Lower leg skin (tissue), 4 donors: ENCODE data around the gene DNAJC10. TPM values are rescaled to one million over a fixed set of nuclear protein-coding genes. Genes with fewer than 3 reads are reported as not detected.
"Not testable (repeated sequence)": the region's sequence is repeated elsewhere in the genome, so short reads cannot be mapped to it uniquely, and the experiment has no call there.

Experiments used
- DNase-seq, 2 donors: peaks; one replicate each; pipeline ENCODE4 v3.0.0-alpha.2; 2019; ENCODE audit warnings: low spot score in 2 of 2
- H3K4me3 ChIP-seq: fragments of 200-600 bp; sonication (generic); 2 replicates; pipeline ENCODE4 v1.5.1; 2017; ENCODE audit warnings: mild to moderate bottlenecking, low read depth; ENCODE audit not compliant: poor library complexity, severe bottlenecking
- CTCF ChIP-seq, 3 donors: fragments of 450-650 bp; IDR thresholded peaks; one replicate each; pipeline ENCODE4 v1.5.1; 2016; ENCODE audit warnings: antibody characterized with exemption in 3 of 3, mild to moderate bottlenecking in 3 of 3, moderate library complexity in 2 of 3
- POLR2A ChIP-seq, 2 donors: fragments of 450-650 bp; IDR thresholded peaks; one replicate each; pipeline ENCODE4 v1.6.1; 2016 to 2017; ENCODE audit warnings: antibody characterized with exemption in 2 of 2, mild to moderate bottlenecking in 1 of 2, moderate library complexity in 1 of 2
- WGBS, 2 donors: methylation state at CpG; one replicate each; pipeline ENCODE4 v1.1.5; 2018; 5-methylcytosine and 5-hydroxymethylcytosine counted together
- intact Hi-C: fragments of 100-400 bp; cut with DNase I; formaldehyde crosslinking; loops from one replicate; pipeline ENCODE4 v1.15.0; 2023; ENCODE audit warnings: low total_unique reads
- total RNA-seq, 4 donors: library from RNA; depleted of rRNA; stranded (reverse); fragments of >200 nt; gene quantifications; one replicate each; pipeline ENCODE4 v1.1.0, GENCODE V29; 2016

DNAJC10 gene
- total RNA-seq, 4 donors from 2014 or later: 13.3 to 29.2 (median 18.9) TPM

- no peak for DNase-seq
- intact Hi-C loops: no loop called here
Measured at GRCh38 chr2:182728014-182728413, 12.0 kb downstream of the DNAJC10 start.

GRCh38 chr2:182729710-182730339 is 13.8 kb downstream of the DNAJC10 start:
- no peak overlapping the region for H3K4me3 ChIP-seq
- 96% methylated on average over 2 of the region's 2 CpGs for WGBS, 2 donors
- no peak for TF ChIP-seq CTCF (IDR thresholded peaks at IDR 0.05)
- TF ChIP-seq POLR2A (IDR thresholded peaks at IDR 0.05): no peak
- no peak for DNase-seq
- intact Hi-C loops: no loop called here

More at GRCh38 chr2:182728014-182728413, 12.0 kb downstream of the DNAJC10 start:
- TF ChIP-seq CTCF (IDR thresholded peaks at IDR 0.05): no peak
- no peak for TF ChIP-seq POLR2A (IDR thresholded peaks at IDR 0.05)
- H3K4me3 ChIP-seq: no peak overlapping the region
- WGBS, 2 donors: 91 to 94% methylated on average over 4 of the region's 4 CpGs

- DNase-seq: no peak
- TF ChIP-seq POLR2A (IDR thresholded peaks at IDR 0.05): no peak
- intact Hi-C loops: no loop called here
- no peak overlapping the region for H3K4me3 ChIP-seq
Measured at GRCh38 chr2:182730486-182730885, 14.4 kb downstream of the DNAJC10 start.

GRCh38 chr2:182732736-182733135 is 16.7 kb downstream of the DNAJC10 start:
- intact Hi-C loops: no loop called here
- no peak for TF ChIP-seq POLR2A (IDR thresholded peaks at IDR 0.05)
- TF ChIP-seq CTCF (IDR thresholded peaks at IDR 0.05): no peak
- H3K4me3 ChIP-seq: no peak overlapping the region
- no peak for DNase-seq

- no peak for TF ChIP-seq POLR2A (IDR thresholded peaks at IDR 0.05)
- TF ChIP-seq CTCF (IDR thresholded peaks at IDR 0.05): no peak
- H3K4me3 ChIP-seq: no peak overlapping the region
- WGBS, 2 donors: 88 to 89% methylated on average over 1 of the region's 1 CpG
- intact Hi-C loops: no loop called here
- DNase-seq: no peak
Measured at GRCh38 chr2:182733572-182733971, 17.5 kb downstream of the DNAJC10 start.

- H3K4me3 ChIP-seq, DNase-seq, intact Hi-C loops: not testable (repeated sequence)
- WGBS, 2 donors: 95 to 96% methylated on average over 8 of the region's 8 CpGs
Measured at GRCh38 chr2:182736856-182737255, 20.8 kb downstream of the DNAJC10 start.

GRCh38 chr2:182740701-182741100 is 24.6 kb downstream of the DNAJC10 start:
- intact Hi-C loops: no loop called here
- TF ChIP-seq CTCF (IDR thresholded peaks at IDR 0.05): no peak
- no peak for TF ChIP-seq POLR2A (IDR thresholded peaks at IDR 0.05)
- DNase-seq: no peak
- 88% methylated on average over 2 of the region's 2 CpGs for WGBS, 2 donors
- H3K4me3 ChIP-seq: no peak overlapping the region
